ENCODE results near the gene GAPDH.
"Not testable (repeated sequence)": the region's sequence is repeated elsewhere in the genome, so short reads cannot be mapped to it uniquely, and the experiment has no call there.

The GAPDH gene

DNA sequence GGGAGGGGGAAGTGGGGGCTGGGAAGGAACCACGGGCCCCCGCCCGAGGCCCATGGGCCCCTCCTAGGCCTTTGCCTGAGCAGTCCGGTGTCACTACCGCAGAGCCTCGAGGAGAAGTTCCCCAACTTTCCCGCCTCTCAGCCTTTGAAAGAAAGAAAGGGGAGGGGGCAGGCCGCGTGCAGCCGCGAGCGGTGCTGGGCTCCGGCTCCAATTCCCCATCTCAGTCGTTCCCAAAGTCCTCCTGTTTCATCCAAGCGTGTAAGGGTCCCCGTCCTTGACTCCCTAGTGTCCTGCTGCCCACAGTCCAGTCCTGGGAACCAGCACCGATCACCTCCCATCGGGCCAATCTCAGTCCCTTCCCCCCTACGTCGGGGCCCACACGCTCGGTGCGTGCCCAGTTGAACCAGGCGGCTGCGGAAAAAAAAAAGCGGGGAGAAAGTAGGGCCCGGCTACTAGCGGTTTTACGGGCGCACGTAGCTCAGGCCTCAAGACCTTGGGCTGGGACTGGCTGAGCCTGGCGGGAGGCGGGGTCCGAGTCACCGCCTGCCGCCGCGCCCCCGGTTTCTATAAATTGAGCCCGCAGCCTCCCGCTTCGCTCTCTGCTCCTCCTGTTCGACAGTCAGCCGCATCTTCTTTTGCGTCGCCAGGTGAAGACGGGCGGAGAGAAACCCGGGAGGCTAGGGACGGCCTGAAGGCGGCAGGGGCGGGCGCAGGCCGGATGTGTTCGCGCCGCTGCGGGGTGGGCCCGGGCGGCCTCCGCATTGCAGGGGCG is at the start of gene GAPDH:
GAPDH (plus strand) TSS at position 595 of the 772 bp plus-strand sequence. CDS start 316 bp downstream, outside the sequence.
- DNase-seq: peak; percentile 93 to 99

DNA sequence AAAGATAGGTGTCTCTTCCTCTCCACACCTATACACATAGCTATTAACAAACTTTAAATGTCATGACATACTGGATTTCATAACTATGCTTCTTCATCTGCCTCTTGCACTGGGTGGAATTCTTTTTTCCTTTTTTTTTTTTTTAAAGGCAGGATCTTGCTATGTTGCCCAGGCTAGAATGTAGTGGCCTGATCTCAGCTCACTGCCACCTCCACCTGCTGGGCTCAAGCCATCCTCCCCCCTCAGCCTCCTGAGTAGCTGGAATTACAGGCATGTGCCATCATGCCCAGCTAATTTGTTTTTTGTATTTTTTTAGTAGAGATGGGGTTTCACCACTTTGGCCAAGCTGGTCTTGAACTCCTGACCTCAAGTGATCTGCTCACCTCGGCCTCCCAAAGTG is 46.1 kb upstream of the GAPDH start:
- DNase-seq: no peak

DNA sequence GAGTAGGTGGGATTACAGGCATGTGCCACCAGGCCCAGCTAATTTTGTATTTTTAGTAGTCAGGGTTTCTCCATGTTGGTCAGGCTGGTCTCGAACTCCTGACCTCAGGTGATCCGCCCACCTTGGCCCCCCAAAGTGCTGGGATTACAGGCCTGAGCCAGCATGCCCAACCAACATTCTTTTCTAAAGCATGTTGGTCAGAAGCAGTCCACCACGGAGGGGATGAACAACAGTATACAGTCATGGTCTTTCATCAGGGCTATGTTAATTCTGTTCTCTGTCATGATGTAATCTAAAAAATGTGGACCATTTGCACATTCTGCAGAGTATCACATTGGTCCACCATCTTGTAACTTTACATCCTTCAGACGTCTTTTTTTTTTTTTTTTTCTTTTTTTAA is 44.9 kb upstream of the GAPDH start:
- DNase-seq: no peak

DNA sequence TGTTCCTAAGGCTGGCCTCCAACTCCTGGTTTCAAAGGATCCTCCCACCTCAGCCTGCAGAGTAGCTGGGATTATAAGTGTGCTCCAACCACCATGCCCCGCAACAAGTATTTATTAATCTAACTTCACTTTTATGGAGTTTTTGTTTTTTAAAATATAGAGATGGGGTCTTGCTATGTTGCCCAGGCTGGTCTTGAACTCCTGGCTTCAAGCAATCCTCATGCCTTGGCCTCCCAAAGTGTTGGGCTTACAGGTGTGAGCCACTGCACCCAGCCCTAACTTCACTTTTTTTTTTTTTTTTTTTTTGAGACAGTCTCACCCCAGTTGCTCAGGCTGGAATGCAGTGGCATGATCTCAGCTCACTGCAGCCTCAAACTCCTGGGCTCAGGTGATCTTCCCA is 43.6 kb upstream of the GAPDH start:
- DNase-seq: not testable (repeated sequence)

DNA sequence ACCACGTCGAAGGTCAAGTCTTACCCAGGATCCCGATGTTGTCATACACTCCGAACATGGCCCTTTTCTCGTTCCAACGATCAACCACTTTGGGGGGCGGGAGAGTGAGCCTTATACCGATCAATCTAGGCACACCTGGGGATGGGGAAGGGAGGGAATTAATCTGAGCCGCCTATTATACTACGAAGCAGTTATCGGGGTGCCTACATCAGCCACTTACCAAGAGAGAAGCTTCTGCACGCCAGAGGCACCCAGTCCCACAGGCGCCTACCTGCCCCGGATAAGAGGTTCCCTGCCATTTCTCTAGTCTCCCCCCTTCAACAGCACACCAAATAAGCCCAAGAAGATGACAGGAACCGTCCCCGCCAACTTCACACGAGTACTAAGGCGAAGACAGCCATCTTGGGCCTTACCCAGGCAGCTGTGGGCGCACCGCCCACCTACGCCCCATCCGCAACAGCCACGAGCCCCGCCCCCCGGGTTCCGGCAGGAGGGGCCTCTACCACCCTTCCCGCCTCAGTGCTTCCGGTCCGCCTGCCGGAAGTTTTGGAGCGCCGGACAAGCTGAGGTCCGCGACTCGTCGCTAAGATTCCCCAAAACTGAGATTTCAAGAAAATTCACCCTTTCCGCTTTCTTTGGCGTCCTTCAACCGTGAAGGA is 41.4 kb upstream of the GAPDH start, which contains the start of gene MRPL51:
MRPL51 (minus strand) TSS at position 425 of the 659 bp plus-strand sequence; CDS start at position 299, 126 bp downstream.
- DNase-seq: peak; percentile 87 to 89

DNA sequence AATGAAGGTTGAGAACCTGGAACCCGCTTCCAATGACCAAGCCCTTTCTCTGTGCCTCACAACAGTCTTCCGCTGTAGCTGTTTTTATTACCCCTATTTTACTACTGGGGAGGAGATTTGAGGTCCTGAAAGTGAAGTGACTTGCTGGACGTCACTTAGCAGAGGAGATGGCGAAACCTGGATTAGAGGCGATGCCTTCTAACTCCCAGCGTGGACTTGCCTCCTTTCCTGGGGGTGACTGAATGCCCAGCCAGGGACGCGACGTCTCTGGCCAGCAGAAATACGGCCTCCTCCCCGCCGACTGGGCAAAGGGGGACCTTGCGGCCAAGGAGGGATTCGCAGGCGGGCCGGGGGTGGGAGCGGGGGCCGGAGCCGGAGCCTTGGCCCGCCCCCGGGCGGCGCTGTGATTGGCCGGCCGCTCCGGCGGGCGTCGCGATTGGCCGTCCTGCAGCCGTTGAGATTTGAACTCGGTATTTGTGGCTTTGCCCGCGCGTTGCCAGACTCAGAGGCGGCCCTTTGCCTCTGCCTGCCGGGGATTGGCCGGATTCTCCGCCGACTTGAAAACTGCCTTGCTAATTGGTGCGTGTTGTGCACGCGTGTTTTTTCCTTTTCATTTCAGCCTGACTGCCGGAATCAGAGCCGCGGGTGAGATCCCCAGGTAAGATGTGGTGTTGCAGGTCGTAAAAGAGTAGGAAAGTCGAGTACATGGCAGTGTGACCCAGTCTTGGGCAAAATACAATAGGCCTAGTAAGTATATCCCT is 40.6 kb upstream of the GAPDH start, which contains the start of gene NCAPD2:
NCAPD2 (plus strand) TSS at position 606 of the 761 bp plus-strand sequence. CDS start 997 bp downstream, outside the sequence.
- peak; percentile 96 to 97 for DNase-seq

DNA sequence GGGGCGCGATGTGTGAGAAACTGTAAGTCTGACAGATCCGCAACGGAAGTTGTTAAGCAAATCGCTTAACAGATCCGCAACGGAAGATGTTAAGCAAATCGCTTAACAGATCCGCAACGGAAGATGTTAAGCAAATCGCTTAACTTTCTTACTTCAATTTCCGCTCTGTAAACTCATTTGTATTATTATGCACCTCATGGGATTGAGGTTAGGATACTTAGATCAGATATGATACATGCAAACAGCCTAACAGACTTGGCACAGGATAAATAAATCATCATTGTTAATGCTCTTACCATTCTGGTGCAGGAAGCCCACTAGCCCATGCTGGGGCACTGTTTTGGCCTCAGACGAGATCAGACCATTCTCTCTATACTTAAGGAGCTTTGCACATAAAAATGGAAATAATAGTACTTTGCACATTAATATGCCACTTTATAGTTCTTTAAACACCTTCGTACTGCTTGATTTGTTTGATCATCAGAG is 40.0 kb upstream of the GAPDH start:
- DNase-seq: no peak

DNA sequence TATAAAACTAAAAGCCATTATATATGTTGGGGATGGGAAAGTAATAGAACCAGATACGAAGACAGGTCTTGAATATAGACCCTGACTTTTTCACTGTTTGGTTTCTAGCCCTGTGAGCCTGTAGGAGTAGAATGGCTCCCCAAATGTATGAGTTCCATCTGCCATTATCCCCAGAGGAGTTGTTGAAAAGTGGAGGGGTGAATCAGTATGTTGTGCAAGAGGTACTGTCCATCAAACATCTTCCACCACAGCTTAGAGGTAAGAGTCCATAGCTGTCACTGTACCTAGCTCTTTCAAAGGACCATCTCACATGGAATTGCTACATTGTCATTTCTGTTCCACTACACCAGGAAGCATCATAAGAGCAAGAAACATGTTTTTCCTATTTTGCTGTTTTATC is 39.3 kb upstream of the GAPDH start:
- no peak for DNase-seq

DNA sequence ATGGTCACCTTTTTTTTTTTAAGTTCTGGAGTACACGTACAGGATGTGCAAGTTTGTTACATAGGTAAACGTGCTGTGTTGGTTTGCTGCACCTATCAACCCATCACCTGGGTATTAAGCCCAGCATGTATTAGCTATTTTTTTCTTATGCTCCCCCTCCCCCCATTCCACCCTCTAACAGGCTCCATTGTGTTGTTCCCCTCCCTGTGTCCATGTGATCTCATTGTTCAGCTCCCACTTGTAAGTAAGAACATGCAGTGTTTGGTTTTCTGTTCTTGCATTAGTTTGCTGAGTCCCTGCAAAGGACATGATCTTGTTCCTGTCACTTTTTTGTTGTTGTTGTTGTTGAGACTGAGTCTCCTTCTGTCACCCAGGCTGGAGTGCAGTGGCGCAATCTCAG is 37.0 kb upstream of the GAPDH start:
- DNase-seq: peak; percentile 3 to 37

DNA sequence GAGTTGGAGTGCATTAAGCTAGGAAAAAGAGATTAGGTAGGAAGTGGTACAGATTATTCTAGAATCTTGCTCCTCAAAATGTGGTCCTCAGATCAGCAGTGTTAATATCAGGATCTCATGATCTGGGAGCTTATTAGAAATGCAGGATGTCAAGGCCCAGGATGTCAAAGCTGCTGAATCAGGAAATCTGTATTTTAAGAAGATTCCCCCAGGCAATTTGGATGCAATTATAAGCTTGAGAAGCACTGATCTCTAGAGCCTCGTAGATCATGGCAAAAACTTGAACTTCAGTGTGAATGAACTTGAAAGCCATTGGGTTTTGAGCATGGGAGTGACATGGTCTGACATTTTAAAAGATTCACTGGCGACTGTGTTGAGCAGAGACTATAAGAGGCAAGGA is 33.9 kb upstream of the GAPDH start:
- DNase-seq: no peak

DNA sequence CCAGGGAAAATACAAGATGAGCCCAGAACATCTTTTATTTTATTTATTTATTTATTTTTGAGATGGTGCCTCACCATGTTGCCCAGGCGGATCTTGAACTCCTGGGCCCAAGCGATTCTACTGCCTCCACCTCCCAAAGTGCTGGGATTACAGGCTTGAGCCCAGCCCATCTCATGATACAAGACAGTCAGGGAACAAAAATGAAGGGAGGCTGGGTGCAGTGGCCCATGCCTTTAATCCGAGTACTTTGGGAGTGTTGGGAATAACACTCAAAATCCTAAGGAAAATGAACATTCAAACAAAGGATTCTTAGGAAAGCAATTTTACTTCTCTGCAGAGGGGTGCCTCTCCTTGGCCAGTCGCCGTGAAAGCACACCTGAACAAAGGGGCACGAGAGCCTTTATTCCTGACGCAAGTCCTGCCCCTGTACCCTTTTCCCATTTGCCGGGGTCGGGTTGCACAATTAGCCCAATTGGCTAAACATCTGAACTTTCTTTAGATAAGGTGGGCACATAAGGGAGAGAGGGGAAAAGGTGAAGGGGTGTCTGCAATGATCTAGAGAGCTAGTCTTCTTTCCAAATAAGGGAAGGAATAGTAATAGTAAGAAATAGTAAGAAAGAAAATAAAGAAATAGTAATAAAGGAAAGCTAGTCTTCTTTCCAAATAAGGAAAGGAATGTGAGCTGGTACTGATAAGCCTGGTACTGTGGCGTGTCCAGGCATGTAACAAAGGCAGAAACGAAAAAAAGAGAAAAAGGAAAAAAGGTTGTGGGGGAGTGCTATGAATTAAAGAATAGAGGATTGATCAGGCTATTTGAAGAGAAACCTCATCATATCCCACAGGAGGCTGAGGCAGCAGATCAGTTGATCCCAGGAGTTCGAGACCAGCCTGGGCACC is 27.0 kb upstream of the GAPDH start:
- DNase-seq: no peak

DNA sequence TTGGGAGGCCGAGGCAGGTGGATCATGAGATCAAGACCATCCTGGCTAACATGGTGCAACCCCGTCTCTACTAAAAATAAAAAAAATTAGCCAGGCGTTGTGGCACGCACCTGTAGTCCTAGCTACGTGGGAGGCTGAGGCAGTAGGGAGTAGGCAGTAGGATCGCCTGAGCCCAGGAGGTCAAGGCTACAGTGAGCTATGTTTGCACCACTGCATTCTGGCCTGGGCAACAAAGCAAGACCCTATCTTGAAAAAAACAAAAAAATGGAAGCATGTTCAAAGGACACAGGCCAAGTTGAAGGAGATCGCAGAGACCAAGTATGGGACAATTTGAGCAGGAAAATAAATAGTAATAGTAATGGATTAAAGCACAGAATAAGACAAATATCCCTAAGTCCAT is 26.2 kb upstream of the GAPDH start:
- no peak for DNase-seq

DNA sequence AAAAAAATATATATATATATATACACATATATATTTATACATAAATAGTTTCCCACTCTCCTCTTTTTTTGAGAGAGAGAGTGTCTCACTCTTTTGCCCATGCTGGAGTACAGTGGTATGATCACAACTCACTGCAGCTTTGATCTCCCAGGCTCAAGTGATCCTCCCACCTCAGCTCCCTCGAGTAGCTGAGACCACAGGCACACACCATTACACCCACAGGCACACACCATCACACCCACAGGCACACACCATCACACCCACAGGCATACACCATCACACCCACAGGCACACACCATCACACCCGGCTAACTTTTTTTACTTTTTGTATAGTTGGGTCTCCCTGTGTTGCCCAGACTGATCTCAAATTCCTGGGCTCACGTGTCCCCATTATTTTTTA is 14.1 kb upstream of the GAPDH start:
- no peak for DNase-seq

DNA sequence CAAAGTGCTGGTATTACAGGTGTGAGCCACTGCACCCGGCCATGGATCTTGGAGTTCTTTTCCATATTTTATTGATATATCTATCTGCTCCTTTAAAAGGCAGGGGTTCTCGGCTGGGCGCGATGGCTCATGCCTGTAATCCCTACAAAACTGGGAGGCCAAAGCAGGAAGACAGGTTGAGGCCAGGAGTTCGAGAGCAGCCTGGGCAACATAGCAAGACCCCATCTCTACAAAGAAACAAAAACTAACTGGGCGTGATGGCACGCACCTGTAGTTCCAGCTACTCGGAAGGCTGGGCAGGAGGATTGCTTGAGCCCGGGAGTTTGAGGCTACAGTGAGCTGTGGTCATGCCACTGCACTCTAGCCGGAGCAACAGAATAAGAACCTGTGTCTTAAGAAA is 12.1 kb upstream of the GAPDH start:
- DNase-seq: no peak

DNA sequence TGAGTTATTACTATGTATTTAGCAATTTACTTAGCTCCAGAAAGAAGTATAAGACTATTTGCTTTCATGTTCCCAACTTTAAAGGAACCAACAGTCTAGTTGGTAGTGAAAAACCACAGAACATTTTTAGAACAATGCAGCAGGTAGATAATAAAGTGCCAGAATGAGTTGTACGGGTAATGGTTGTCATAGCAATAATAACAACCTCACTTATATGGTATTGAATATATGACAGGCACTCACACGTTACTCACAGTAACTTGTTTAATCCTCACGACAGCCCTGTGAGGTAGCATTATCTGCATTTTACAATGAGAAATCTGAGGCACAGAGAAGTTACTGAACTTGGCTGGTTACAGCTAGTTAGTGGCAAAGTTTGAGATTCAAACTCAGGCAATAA is 10.6 kb upstream of the GAPDH start:
- no peak for DNase-seq

DNA sequence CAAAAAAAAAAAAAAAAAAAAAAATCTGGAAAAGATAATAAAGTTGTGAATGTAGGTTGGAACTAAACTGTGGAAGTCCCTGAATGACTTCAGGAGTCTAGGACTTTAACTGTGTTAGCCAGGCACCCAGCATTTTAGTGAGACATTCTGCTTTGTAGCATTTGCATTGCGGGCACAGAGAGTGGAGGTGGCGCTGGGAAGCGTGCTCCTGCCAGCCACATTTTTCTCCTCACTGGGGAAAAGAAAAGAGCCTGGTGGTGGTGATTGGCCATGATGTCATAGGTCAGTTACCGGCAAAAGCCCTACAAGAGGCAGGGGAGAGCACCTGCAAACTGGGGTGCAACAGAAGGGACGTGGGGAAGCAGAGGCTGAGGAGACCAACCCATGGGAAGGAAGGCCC is 9.7 kb upstream of the GAPDH start:
- DNase-seq: no peak

DNA sequence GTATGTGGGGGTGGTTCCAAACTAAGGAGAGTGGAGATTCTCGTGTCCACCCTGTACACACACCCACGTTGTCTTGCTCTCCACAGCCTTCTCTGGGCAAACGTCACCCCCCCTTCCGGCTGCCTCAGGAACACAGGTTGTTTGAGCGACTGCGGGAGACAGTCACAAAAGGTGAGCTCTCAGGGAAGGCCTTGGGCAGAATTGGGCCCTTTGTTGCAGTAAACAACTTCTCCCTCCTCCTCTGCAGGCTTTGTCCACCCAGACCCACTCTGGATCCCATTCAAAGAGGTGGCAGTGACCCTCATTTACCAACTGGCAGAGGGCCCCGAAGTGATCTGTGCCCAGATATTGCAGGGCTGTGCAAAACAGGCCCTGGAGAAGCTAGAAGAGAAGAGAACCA is 8.1 kb upstream of the GAPDH start:
- no peak for DNase-seq

DNA sequence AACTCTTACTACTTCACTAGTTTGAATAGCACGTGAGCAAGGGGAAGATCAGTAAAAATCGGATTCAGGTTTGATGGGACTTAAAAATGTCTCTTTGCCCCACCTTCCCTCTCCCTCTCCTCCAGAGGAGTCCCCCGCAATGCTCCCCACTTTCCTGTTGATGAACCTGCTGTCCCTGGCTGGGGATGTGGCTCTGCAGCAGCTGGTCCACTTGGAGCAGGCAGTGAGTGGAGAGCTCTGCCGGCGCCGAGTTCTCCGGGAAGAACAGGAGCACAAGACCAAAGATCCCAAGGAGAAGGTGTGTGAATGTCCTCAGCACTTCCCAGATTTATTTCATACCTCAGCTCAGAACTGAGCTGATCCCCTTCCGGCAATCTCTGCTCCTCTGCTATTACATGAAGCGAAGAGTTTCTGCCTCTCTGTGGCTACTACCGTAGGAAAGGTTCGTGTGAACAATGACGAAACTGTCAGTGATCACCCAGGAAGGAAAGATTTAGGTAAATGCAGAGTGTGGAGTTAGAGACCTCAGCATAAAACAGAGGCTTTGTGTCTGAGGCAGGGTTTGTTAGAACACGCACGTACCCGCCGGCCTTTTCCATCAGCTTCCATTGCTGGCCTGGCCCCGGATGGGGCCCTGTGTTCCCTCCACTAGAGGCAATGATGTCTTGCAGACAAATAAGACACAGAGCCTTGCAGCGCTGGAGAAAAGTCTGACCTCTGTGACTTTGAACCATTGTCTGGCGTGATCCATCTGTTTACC is 7.4 kb upstream of the GAPDH start:
- DNase-seq: no peak

DNA sequence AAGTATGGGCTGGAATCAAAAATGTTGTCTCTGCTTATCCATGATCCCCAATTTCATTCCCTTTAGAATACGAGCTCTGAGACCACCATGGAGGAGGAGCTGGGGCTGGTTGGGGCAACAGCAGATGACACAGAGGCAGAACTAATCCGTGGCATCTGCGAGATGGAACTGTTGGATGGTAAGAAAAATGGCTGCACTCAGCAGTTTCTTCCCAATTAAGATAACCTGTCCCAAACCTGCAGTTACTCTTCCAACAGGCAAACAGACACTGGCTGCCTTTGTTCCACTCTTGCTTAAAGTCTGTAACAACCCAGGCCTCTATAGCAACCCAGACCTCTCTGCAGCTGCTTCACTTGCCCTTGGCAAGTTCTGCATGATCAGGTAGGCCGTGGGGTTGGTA is 6.6 kb upstream of the GAPDH start:
- DNase-seq: no peak

DNA sequence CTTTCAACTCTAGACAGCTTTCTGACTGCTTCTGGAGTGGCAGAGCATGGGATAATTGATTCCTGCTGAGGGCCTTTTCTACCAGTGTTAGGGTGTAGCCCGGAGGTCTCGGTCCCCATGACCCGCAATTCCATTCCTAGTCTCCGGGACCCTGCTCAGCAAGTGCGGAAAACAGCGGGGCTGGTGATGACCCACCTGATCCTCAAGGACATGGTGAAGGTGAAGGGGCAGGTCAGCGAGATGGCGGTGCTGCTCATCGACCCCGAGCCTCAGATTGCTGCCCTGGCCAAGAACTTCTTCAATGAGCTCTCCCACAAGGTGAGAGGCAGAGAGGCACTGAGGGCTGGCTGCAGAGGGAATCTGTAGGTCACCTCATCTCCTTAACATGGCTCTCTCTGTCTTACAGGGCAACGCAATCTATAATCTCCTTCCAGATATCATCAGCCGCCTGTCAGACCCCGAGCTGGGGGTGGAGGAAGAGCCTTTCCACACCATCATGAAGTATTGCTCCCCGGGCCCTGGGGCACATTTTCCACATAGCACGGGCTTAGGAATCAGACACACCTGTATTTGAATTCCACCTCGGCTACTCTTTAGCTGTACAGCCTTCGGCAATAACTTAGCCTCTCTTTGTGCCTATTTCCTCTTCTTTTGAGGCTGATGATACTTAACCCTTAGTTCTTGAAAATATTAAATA is 5.6 kb upstream of the GAPDH start:
- DNase-seq: no peak

DNA sequence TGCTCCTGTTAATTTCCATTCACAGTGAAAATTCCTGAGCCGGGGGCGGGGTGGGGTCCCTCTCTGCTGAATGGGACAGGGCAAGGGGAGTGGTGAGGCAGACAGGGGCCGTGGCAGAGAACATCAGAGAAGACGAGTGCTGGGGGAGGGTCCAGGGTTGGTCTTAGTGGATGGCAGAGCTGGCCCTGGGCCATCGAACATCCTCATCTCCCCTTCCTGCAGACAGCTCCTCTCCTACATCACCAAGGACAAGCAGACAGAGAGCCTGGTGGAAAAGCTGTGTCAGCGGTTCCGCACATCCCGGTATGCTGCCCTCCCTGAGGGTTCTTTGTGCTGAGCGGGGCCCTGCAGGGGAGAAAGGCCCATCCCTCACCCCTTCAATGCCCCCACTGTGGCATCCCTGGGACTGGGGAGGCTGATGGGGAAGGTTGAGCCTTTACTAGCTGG is 5.0 kb upstream of the GAPDH start:
- no peak for DNase-seq

Measured in hippocampal formation (tissue), 2 donors.